GM18498 (cell line): ENCODE measurements around the gene ZNF385B.

ENCODE experiments used
- ATAC-seq: cut with Tn5 transposase; IDR thresholded peaks from one replicate; pipeline ENCODE4 v1.9.1; 2021; ENCODE audit warnings: mild to moderate bottlenecking, moderate library complexity; ENCODE audit not compliant: unreplicated experiment

The ZNF385B gene

DNA sequence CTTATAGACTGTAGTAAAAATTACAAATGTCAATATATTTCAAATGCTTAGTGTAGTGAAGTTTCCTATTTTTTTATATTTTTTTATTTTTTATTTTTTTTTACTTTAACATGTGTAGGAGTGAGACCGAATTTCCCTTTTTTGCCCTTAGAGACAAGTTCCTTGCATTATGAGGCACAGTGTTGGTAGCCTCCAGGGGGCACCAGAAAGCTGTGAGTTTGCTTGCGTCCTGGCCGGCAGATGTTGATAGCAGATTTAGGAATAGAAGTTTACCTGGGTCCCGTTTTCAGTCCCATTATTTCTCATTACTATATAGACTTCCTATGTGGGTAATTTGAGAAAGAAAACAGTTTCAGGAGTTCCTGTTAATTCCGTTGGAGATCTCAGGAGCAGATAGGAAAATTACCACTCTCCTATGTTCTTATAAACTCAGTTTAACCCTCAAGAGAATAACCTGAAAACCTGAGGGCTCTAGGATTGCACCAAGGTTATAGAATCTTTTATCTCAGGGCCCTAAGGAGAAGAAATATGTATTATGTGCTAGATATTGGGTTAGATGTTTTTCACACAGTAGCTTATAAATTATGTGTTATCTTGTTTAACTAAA, 439.3 kb downstream of the ZNF385B start:
- ATAC-seq: peak; percentile 86

DNA sequence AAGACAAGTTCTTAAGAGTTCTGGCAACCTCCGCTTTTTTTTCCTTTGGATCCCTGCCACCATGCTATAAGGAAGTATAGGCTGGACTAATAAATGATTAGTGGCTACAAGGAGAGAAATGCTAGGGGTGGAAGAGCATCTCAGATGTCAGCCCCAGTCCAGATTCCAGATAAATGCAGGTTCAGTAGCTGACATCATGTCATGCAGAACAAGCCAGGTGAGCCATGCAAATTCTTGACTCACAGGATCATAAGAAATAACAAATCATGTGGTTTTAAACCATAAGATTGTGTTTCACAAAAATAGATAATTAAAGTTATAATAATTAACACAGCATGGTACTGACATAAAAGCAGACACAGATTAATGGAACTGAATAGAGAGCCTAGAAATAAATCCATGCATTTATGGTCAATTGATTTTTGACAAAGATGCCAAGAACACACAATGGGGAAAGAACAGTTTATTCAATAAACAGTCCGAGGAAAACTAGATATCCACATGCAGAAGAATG, 443.9 kb downstream of the ZNF385B start:
- no peak for ATAC-seq

DNA sequence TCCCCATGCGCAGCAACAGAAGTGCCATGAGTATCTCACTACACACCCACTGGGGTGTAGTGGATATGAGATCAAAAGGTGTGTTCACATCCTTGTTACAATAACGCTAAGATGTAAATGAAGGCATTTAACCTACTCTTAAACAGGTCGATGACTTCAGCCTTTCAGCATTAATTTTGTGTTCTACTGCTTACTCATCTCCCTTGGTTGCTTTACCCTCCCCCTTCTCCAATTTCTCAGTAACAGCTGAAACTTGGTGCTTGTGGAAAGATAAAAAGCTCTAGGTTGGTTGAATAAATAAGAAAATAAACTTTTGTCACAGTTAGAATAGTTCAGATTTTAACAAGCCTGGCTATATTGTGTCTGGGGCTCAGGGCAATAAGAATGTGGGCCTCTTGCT, 449.3 kb downstream of the ZNF385B start:
- ATAC-seq: no peak

DNA sequence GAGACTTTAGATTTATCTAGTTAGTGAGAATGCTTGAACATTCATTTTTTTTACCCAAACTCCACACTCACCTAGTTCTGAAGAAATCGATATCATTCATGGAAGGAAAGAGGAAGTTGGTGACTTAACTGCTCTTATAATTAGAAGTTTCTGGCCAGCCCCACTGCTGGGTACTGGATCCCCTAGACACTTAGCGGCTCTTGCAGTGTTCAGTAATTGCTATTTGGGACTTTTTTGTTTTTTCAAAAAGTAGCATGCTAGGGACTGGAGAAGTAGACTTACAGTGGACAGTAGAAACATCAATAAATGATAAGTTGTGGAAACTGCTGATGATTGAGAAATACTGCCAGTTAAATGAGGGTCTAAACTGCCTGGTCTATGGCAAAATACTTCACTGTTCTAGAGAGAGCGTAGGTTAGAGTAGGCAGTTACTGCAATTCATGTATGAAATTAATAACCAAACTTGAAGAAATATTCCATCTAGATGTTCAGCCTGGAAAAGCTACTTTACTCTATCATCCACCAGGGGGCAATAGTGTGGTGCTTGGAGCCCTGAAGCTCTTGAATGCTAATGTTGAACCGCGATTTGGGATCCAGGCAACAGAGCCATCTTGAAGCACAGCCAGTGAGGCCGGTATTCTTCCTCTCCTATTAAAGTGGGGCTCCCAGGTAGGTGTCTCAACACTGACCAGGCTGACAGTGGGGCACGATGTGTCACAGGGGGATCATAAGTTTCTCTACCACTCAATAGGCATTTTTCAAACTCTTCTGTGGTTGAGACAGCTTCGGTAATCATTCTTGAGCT, 450.7 kb downstream of the ZNF385B start:
- peak; percentile 82 for ATAC-seq

DNA sequence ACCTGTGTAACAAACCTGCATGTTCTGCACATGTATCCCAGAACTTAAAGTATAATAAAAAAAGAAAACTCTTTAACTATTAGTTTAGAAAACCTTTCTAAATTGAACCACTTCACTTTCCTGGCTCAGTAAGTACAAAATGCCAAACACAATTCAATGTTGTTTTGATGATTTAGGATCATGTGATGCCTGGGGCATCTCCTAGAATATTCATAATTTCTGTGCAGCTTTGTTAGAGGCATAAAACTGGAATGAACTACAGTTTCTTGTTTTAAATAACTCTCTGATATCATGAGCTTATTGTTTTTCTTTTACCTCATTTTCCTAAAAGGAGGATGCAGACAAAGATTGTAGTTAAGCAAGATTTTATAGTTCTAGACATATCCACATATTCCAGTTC, 457.8 kb downstream of the ZNF385B start:
- ATAC-seq: no peak

DNA sequence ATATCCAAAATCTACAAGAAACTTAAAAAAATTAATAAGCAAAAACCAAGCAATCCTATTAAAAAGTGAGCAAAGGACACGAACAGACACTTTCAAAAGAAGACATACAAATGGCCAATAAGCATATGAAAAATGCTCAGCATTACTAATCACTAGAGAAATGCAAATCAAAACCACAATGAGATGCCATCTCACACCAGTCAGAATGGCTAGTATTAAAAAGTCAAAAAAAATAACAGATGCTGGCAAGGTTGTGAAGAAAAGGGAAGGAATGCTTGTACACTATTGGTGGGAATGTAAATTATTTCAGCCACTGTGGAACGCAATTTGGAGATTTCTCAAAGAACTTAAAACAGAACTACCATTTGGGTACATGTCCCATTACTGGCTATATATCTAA, 467.9 kb downstream of the ZNF385B start:
- no peak for ATAC-seq
